ENCODE measurements around the gene PDIA6.

Gene PDIA6

DNA sequence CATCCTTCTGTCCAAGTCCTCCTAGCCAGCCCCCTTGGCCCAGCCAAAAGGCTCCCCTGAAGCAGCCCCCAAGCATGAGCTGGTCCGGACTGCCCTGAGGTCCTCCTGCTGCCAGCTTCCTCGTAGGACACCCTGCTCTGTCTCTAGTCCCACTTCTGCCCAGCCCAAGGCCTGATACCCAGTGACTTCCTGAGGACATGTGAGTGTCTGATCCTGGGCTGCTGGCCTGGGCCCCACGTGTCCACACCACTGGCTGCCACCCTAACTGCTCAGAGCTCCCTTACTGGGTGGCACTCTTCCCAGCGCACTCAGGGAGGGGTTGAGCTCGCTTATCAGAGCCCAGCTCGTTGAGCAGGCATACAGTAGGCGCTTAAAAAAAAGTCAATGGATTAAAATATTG lies 34.4 kb upstream of the PDIA6 start:
- TF ChIP-seq, protein P1, sequence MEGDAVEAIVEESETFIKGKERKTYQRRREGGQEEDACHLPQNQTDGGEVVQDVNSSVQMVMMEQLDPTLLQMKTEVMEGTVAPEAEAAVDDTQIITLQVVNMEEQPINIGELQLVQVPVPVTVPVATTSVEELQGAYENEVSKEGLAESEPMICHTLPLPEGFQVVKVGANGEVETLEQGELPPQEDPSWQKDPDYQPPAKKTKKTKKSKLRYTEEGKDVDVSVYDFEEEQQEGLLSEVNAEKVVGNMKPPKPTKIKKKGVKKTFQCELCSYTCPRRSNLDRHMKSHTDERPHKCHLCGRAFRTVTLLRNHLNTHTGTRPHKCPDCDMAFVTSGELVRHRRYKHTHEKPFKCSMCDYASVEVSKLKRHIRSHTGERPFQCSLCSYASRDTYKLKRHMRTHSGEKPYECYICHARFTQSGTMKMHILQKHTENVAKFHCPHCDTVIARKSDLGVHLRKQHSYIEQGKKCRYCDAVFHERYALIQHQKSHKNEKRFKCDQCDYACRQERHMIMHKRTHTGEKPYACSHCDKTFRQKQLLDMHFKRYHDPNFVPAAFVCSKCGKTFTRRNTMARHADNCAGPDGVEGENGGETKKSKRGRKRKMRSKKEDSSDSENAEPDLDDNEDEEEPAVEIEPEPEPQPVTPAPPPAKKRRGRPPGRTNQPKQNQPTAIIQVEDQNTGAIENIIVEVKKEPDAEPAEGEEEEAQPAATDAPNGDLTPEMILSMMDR (IDR thresholded peaks at IDR 0.05): no peak

DNA sequence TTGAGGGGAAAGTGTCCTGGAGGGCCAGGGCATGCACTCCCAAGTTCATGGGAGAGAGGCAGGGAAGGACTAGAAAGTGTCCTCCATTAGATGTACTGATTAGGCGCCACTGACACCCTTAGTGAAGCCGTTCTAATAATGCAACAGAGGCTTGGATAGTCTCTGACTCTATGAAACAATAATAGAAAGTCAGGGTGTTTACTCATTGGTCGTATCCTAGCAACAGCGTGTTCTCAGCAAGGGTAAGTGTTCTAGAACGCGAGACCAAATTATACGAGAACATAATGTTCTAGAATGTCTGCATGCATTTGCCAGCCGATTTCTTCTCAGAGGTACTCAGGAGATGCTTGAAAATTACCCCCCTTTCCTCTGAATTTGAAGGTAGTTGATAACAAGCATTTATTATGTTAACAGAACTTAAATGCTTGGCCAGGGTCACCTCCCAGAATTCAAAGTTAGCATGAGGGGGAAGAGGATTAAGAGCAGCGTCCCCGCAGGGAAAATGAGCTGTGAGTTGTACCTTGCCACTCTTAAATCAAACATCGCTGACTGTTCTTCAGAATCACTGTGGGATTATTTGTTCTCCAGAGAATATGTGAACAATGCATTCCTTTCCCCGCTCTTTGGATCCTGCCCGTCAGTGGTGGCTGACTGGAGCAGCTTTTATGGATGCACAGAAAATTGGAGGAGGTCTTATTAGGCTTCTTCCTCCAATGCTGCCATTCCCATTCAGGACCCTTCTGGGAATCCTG lies 33.7 kb upstream of the PDIA6 start:
- TF ChIP-seq, protein P1 (IDR thresholded peaks at IDR 0.05): no peak

DNA sequence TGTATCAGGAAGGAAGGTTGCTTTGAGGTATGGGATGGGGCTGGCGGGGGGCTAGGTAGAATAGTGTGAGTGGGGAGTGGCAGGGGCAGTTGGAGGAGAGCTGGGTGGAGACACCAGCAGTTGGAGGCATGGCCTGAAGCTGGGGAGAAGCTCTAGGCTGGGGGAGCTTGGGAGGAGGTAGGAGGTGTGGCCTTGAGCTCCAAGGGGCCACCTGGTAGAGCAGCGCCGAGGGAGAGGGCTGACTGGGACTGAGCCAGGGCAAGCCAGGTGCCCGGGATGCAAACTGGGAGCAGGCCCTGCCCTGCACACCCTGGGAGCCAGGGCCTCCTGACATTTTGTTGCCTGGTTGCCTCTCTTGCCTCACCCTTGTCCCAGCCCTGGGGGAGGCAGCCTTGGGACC lies 33.1 kb upstream of the PDIA6 start:
- TF ChIP-seq, protein P1 (IDR thresholded peaks at IDR 0.05): no peak

DNA sequence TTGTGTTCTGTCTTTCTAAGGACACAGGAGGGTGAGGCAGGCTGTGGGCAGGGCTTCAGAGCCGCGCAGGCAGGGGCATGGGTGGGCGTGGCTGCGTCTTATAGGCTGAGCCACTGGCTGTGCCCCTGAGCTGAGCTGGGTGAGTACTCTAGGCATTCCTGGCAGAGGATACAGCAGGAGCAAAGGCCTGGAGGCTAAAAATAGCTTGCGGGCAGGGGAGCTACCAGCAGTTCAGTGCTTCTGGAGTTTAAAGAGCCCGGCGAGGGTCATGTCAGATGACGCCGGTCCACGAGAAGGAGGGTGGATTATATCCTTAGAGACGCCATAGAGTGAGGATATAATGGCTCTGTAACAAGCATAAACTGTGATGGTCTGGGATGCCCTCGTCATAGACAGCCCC lies 31.5 kb upstream of the PDIA6 start:
- TF ChIP-seq, protein P1 (IDR thresholded peaks at IDR 0.05): no peak

DNA sequence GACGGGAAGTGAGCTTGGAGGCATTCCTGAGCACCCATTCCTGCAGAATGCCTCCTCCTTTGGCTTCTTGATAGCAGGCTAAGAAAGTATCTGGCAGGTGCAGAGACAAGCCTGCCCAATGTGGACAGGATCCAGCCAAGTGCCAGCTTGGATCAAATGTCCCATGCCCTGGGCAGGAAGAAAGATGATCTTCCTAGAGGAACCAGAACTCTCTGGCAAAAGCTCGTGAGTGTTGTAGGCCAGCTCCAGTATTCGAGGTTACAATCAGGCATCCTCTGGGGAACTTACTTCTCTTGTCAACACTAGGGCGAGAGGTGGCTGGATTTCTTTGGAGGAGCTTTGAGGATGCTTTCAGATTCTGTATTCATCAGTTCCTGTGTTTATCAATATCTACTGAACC lies 29.9 kb upstream of the PDIA6 start:
- TF ChIP-seq, protein P1 (IDR thresholded peaks at IDR 0.05): no peak

DNA sequence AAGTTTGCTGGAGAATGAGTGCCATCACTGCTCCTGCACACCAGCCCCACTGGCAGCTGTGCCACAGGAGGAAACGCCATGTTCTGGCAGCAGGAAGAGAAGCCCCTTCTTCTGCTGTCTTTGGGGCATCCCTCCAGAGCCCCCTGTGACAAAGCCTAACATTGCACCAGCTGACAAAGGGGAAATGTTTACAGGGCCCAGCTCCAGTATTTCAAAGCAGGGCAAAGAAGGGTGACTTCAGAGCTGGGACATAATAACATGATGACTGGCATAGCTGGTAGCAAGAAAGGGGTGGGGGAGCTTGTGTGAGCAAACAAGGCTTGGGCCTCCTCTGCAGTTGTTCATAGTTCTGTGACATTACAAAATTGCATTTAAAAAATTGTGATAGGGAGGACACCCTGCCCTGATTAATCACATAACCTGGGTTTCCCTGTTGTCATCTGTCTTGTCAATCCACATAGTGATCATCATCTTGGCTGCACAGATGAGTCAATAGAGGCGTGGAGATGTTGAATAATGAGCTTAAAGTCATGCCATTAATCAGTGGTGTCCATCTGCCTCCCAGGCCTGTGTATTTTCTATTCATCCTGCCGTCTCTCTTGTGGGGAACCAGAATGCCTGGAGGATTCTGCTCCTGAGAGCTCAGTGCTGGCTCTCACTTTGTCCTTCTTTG lies 29.1 kb upstream of the PDIA6 start:
- TF ChIP-seq, protein P1 (IDR thresholded peaks at IDR 0.05): no peak

DNA sequence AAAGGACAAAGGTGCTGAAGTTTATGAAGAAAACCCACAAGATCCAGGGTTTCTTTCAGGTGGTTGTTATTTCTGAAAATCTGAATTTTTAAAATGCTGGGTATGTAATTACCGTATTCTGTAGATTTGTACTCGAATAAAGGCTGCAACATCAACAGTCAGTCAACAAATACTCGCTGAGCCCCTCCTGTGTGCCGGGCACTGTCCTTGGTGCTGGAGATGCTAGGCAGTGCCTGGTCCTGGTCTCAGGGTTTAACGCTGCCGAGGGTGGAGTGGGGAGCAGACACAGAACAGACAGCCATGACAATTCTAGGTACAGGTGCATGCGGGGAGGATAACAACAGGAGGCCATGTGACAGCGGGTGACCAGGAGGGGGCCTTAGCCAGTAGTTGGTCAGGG lies 27.2 kb upstream of the PDIA6 start:
- TF ChIP-seq, protein P1 (IDR thresholded peaks at IDR 0.05): no peak

All from LNCAP (cell line).